A549 (cell line): ENCODE measurements around the gene TECPR2.

ENCODE experiments used
- CHD2 ChIP-seq: fragments of 150-350 bp; IDR thresholded peaks from 2 replicates; pipeline ENCODE4 v1.6.1; 2014; ENCODE audit warnings: low read length; ENCODE audit not compliant: partially characterized antibody
- EP300 ChIP-seq, 2 experiments: fragments of >200 bp; sonication (Bioruptor Twin); formaldehyde crosslinking; IDR thresholded peaks; 2 replicates in 1 of 2; 3 replicates in 1 of 2; pipeline ENCODE4 v1.6.1; 2016 to 2017
- FOSL2 ChIP-seq, 2 experiments: fragments of 450-650 bp in 1 of 2; fragments of >200 bp in 1 of 2; sonication (Bioruptor Twin) in 1 of 2; formaldehyde crosslinking; IDR thresholded peaks; 2 replicates each; pipeline versions ENCODE4 v1.5.0 to v1.6.1; 2016 to 2020; ENCODE audit warnings: mild to moderate bottlenecking in 1 of 2, moderate library complexity in 1 of 2
- MAFK ChIP-seq: fragments of 450-650 bp; IDR thresholded peaks from 2 replicates; pipeline ENCODE4 v1.6.1; 2014; ENCODE audit not compliant: partially characterized antibody
- MYC ChIP-seq: IDR thresholded peaks from 2 replicates; pipeline ENCODE4 v1.6.1; 2012; ENCODE audit warnings: mild to moderate bottlenecking, inconsistent platforms, low read length, improper control_type of control experiment, borderline replicate concordance
- RCOR1 ChIP-seq: fragments of 150-350 bp; IDR thresholded peaks from 2 replicates; pipeline ENCODE4 v1.6.1; 2014; ENCODE audit warnings: antibody characterized with exemption, low read length, low read depth
- RFX5 ChIP-seq: fragments of 450-650 bp; IDR thresholded peaks from 2 replicates; pipeline ENCODE4 v1.7.1; 2014; ENCODE audit warnings: antibody characterized with exemption, mild to moderate bottlenecking, moderate library complexity
- ZNF302 ChIP-seq: fragments of 250-450 bp; sonication (Bioruptor Pico); IDR thresholded peaks from 2 replicates; pipeline ENCODE4 v1.9.0; 2021; ENCODE audit warnings: inconsistent platforms, mild to moderate bottlenecking, moderate library complexity
- ZSCAN20 ChIP-seq: fragments of 250-450 bp; sonication (Bioruptor Pico); IDR thresholded peaks from 2 replicates; pipeline ENCODE4 v1.8.0; 2022; ENCODE audit warnings: mild to moderate bottlenecking, moderate library complexity
- TF ChIP-seq, protein P1 (sequence below): fragments of 150-350 bp; IDR thresholded peaks from 2 replicates; pipeline ENCODE4 v1.6.1; 2014; ENCODE audit warnings: low read depth, mild to moderate bottlenecking, low read length
- TF ChIP-seq, protein P2 (sequence below): fragments of >200 bp; sonication (Bioruptor Twin); formaldehyde crosslinking; IDR thresholded peaks from 2 replicates; pipeline ENCODE4 v1.6.1; 2016
- TF ChIP-seq, protein P3 (sequence below): fragments of 450-650 bp; IDR thresholded peaks from 2 replicates; pipeline ENCODE4 v1.6.1; 2014; ENCODE audit warnings: antibody characterized with exemption
- TF ChIP-seq, protein P4 (sequence below): IDR thresholded peaks from 2 replicates; pipeline ENCODE4 v1.6.1; 2012
- TF ChIP-seq, protein P5 (sequence below): fragments of >200 bp; sonication (Bioruptor Twin); formaldehyde crosslinking; IDR thresholded peaks from 3 replicates; pipeline ENCODE4 v1.5.1; 2016

DNA sequence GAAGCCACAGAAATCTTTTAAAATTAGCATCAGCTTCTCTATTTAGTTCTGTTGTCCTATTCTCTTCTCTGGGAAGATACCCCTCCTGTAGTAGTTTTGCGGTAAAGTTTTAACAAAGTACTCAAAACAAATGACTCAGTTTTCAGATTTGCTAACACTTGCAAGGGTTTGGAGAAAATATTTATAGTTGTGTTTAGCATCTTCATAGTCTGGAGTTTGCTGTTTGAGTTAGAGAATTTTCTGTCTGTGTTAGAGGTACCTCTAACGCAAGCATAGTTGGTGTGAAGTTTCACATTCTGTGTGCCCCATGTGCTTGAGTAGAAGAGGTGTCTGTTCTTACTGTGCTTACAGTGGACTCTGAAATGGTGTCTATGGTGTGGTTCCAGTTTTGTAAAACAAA, 110.8 kb downstream of the TECPR2 start:
- TF ChIP-seq MYC (no peak), RCOR1 (no peak), FOSL2 (IDR thresholded peaks at IDR 0.05) (no peak), FOSL2 (CRISPR knock-in tag; IDR thresholded peaks at IDR 0.05) (no peak), MAFK (no peak), ZNF302 (no peak), RFX5 (no peak), CHD2 (no peak), ZSCAN20 (CRISPR knock-in tag) (no peak), EP300 (IDR thresholded peaks at IDR 0.05) (no peak)
- TF ChIP-seq, protein P1, sequence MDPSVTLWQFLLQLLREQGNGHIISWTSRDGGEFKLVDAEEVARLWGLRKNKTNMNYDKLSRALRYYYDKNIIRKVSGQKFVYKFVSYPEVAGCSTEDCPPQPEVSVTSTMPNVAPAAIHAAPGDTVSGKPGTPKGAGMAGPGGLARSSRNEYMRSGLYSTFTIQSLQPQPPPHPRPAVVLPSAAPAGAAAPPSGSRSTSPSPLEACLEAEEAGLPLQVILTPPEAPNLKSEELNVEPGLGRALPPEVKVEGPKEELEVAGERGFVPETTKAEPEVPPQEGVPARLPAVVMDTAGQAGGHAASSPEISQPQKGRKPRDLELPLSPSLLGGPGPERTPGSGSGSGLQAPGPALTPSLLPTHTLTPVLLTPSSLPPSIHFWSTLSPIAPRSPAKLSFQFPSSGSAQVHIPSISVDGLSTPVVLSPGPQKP: no peak
- TF ChIP-seq, protein P2, sequence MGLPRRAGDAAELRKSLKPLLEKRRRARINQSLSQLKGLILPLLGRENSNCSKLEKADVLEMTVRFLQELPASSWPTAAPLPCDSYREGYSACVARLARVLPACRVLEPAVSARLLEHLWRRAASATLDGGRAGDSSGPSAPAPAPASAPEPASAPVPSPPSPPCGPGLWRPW: no peak
- TF ChIP-seq, protein P3, sequence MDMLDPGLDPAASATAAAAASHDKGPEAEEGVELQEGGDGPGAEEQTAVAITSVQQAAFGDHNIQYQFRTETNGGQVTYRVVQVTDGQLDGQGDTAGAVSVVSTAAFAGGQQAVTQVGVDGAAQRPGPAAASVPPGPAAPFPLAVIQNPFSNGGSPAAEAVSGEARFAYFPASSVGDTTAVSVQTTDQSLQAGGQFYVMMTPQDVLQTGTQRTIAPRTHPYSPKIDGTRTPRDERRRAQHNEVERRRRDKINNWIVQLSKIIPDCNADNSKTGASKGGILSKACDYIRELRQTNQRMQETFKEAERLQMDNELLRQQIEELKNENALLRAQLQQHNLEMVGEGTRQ: no peak
- TF ChIP-seq, protein P4, sequence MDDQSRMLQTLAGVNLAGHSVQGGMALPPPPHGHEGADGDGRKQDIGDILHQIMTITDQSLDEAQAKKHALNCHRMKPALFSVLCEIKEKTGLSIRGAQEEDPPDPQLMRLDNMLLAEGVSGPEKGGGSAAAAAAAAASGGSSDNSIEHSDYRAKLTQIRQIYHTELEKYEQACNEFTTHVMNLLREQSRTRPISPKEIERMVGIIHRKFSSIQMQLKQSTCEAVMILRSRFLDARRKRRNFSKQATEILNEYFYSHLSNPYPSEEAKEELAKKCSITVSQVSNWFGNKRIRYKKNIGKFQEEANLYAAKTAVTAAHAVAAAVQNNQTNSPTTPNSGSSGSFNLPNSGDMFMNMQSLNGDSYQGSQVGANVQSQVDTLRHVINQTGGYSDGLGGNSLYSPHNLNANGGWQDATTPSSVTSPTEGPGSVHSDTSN: no peak
- TF ChIP-seq, protein P5, sequence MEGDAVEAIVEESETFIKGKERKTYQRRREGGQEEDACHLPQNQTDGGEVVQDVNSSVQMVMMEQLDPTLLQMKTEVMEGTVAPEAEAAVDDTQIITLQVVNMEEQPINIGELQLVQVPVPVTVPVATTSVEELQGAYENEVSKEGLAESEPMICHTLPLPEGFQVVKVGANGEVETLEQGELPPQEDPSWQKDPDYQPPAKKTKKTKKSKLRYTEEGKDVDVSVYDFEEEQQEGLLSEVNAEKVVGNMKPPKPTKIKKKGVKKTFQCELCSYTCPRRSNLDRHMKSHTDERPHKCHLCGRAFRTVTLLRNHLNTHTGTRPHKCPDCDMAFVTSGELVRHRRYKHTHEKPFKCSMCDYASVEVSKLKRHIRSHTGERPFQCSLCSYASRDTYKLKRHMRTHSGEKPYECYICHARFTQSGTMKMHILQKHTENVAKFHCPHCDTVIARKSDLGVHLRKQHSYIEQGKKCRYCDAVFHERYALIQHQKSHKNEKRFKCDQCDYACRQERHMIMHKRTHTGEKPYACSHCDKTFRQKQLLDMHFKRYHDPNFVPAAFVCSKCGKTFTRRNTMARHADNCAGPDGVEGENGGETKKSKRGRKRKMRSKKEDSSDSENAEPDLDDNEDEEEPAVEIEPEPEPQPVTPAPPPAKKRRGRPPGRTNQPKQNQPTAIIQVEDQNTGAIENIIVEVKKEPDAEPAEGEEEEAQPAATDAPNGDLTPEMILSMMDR: no peak
